ENCODE data around the gene SAMD4B.
"Not testable (repeated sequence)": the region's sequence is repeated elsewhere in the genome, so short reads cannot be mapped to it uniquely, and the experiment has no call there.

SAMD4B gene

DNA sequence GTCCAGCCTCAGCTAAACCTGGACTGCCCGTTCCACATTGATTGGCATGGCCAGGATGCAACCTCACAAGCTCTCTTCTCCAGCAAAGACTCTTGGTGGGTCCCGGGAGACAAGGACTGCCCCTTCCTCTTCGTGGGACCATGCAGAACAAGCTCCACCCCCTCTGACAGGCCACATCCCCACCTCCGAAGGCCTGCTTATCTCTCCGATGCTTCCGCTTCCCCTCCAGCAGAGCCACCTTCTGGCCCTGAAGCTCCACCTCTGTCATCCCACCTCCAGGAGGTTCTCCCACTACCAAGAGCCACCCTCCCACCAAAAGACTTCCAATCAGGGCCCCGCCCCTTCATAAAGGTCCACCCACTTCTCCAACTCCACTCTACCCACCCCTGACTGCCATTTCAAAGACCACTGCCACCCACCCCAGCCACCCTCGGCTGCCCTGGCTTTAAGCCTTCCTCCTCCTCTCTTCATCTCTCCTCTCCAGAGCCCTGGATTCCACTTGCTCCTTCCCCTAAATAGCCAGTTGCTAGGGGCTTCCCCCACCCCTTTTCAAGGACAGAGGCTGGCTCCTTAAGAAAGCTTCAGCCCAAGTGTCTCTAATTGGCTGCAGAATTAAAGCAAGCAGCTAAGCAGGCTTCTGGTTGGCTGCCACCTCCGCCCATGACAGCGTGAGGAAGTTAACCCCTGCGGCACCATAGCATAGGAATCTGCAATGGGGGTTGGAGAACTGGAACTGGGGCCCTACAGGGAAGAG is 31.5 kb upstream of the SAMD4B start:
- no peak for DNase-seq

DNA sequence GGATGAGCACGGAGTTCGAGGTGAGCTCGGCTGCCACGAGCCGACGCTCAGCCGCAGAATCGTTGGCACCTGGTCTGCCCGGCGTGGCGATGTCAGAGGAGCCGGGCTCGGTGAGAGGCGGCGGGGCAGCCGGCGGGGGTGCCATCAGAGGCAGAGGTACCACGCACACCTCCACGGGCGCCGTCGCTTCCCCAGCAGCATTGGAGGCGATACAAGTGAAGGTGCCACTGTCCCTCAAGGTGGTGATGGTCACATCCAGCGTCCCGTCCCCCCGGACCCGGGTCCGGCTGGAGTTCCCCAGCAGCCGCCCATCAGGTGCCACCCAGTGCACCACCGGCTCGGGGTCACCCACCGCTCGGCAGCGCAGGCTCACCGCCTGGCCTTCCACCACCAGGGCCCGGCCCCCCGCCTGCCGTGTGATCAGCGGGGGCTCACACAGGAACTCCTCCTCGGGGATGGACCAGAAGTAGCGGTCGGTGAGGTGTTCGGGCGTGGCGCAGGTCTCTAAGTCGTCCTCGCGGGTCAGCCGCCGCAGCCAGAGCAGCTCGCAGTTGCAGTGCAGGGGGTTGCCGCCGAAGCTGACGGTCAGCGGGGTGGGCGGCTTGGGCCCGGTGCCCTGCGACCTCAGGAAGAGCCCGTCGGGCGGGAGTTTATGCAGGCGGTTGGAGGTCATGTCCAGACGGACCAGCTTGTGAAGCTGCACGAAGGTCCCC is 28.0 kb upstream of the SAMD4B start:
- no peak for DNase-seq

DNA sequence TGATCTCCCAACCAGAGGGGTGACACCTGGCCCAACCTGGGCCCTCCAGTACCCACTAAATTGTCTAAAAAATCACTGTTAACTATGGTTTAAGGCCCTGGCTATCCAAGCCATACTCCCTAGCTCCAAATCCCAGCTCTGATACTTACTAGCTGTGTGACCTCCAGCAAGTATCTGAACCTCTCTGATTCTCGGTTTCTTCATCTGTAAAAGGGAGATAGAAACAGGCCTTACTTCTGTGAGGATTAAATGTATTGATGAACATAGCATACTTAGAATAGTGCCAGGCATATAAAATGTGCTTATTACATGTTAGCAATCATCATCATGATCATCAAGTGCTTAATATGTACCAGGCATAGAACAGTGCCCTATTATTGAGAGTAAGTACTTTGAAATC is 26.3 kb upstream of the SAMD4B start:
- no peak for DNase-seq

DNA sequence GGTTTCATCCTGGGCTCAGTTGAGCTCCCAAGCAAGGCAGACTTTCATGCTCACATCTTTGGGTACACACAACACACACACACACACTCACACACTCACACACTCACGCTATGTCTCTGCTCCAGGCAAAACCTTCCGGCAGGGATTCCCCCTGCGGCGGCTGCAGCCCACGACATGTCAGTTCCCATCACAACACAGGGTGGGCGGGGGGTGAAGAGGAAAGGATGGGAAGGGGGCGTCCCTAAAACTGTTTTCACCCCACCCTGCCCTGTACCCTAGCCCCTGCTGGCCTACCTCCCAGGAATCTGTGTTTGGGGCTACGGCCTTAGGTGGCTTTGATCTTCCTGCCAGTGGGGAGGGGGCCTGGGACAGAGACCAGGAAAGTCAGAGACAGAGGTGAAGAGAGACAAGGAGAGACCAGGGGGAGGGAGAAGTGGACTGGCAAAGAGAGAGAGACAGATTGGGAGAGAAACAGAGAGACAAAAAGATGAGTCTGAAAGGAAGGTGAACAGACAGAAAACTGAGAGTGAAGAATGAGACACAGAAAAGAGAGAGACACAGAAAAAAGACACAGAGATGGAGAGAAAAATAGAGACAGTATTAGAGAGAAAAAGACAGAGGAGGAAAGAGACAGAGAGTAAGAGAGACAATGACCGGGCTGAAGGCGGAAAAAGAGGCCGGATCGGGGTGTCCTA is 25.4 kb upstream of the SAMD4B start:
- DNase-seq = no peak

DNA sequence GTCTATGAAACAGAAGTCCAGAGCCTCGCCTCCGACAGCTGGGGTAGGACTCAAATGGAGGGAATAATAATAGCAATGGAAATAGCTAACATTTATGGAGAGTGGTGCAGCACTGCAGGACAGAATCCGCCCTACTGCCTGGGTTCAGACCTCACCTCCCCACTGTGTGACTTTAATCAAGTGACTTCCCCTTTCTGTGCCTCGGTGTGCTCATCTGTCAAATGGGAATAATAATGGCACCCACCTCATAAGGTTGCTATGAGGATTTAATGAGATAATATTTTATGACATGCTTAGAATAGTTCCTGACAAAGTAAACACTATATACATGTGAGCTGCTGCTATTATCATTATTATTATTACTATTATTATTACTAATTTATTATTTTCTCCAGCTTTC is 24.7 kb upstream of the SAMD4B start:
- DNase-seq = no peak

DNA sequence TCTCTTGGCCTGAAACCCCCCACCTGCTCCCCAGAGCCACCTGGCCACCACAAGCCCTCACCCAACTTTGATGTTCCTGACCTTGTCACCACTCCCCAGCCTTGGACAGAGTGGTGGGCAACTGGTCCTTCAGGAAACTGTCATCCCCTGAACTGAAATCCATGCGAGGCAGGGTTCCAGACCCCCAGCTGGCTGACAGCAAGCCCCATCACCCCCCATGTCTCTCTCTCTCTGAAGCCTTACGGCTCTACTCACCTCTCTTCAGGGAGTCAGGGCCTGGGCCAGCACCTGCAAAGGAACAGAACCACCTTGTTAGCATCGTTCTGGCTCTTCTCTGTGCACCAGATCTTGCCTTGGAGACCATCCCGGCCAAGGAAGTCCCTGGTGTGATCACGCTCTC is 24.1 kb upstream of the SAMD4B start:
- no peak for DNase-seq

DNA sequence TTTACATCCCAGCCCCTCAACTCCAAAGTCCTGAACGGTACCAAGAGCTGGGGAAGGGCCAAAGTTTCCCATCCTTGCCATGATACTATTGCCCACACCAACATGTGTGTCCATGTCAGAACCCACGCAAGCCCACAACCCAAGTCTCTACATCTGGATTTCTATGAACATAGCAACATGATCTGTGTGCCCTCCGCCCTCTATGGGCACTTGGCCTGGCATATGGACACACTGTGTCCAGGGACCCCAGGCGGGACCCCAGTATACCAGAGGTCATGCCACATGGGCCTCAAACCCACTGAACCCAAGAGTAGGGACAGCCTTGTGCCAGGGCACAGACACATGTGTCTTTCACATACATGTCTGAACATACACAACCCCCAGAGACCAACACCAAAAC is 23.5 kb upstream of the SAMD4B start:
- no peak for DNase-seq

DNA sequence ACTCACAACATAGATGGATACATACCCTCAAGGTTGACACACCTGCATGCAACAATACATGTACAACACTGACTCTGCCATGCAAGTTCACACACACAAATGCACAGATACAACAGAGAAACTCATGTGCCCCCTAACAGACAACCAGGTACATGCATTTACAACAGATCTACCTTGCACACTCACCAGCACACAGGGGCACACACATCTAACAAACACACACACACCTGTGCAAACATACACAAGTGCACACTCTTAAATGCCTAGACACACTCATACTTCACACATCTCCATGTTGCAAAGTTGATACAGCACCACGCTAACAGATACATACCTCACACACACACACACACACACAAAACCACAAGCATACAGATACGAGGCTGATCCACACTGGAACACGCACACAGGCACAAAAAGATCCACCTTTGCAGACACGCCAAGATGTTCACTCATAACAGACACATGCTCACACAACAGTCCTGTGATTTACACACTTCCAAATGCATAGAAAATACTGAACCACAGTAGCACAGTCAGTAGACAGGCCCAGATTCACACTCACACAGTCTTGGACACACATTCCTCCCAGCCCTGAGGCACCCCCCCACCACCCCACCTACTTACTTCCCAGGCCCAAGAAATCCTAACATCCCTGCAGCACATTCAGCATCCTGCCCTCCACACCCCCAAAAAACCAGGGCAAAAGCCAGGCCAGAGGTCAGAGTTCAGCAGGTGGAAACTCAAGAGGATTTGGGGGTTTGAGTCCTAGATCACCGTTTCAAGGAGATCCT is 22.9 kb upstream of the SAMD4B start:
- DNase-seq = no peak

DNA sequence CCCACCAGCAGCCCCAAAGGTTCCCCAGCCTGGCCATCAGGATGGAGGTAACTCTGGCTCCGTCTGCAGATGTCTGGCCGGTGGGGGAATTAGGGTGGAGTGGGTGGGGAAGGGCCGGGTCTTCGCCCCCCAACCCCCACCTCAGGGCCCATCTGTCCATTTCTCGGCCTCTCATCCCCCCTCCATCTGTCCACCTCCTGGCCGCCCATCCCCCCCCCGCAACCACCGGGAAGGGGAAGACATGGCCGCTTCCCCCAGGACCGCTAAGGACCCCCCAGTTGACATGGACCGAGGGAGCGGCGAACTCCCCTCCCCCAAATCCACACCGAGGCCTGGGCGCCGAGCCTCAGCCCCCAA is 22.4 kb upstream of the SAMD4B start:
- DNase-seq = no peak

DNA sequence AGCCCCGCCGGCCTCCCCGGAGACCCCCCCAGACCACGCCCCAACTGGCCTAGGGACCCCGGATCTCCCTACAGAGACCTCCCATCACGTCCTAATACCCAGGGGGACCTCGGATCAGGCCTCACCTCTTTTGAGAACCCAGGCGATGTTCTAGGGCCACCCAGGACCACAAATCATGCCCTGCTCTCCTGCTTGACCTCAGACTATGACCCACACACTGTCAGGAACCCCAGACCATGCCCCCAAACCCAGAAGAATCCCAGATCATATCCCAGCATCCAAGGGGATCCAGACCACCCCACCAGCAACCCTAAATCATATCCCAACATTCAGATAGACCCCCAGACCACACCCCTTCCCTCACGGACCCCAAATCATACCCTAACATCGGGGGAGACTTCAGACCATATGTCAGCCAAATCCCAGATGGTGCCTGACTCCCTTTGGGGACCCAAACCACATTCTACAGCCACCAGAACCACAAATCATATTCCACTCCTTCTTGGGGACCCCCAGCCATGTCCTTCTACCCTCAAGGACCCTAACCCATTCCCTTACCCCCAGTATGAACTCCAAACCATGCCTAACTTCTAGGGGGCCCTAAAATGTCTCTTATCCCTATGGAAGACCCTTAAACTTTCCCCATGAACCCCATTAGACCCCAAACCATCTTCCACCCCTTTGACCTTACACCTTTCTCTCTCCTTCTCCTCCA is 20.9 kb upstream of the SAMD4B start:
- DNase-seq = no peak

DNA sequence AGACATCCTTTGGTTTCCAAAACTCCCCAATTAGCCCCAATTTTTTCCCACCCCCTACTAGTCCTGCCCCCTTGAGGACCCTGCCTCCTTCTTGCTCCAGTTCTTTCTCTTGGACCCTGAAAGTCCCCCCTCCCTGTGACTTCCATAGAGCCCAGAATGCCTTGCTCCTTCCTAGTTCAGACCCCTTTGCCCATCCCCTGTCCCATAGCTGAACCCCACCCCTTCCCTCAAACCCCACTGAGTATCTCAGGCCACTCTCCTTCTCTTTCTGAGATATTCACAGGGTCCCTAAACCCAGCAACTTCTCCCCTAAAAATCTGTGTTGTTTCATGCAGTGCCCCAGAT is 20.4 kb upstream of the SAMD4B start:
- no peak for DNase-seq

DNA sequence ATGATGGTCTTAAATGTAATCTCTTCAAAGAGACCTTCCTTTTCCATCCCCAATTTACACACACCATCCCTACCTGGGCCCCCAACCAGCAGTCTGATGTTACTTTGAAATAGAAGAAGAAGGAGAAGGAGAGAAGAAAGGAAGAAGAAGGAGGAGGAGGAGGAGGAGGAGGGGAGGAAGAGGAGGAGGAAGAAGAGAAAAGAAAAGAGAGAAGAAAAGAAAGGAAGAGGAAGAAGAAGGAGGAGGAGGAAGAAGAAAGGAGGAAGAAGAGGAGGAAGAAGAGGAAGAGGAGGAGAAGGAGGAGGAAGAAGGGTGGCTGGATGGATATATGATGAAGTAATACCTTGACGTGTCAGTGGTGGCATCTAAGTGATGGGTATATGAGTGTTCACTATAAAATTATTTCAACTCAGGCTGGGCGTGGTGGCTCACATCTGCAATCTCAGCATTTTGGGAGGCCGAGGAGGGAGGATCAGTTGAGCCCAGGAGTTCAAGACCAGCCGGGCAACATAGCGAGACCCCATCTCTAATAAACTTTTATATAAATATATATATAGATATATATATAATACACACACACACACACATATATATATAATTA is 17.9 kb upstream of the SAMD4B start:
- DNase-seq = no peak

DNA sequence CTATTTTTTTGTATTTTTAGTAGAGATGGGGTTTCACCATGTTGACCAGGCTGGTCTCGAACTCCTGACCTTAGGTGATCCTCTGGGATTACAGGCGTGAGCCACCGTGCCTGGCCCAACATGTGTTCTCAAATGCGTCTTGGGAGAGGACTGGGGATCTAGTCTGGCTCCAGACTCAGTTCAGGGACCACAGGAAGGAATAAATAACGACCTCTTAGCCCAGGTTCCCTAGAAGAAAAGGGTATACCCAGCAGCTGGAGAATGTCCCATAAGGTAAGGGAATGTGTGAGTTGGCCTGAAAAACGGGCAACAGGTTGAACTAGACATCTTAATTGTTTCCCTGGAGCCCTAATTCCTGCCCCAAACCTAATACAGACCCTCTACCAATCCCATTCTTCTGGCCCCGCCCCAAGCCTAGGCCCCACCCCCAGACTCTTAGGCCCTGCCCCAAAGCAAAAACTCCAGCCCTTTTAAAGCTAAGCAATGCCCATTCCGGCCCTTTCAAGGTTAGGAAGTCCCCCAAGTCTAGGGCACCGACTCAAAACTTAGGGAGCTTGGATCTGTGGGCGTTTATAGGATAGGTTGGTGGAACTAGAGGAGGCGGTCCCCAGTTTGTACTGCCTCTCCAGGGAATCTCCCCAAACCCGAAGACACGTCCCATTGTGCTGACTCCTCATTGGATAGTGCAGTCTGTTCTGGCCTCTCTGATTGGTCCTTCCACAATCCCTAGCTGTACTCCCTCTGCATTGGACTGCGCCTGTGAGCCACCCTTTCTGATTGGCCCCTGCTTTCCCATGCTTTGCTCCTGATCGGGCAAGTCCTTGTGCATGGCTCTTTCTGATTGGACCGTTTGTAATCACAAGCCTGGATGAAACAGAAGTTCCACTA is 16.2 kb upstream of the SAMD4B start:
- no peak for DNase-seq

DNA sequence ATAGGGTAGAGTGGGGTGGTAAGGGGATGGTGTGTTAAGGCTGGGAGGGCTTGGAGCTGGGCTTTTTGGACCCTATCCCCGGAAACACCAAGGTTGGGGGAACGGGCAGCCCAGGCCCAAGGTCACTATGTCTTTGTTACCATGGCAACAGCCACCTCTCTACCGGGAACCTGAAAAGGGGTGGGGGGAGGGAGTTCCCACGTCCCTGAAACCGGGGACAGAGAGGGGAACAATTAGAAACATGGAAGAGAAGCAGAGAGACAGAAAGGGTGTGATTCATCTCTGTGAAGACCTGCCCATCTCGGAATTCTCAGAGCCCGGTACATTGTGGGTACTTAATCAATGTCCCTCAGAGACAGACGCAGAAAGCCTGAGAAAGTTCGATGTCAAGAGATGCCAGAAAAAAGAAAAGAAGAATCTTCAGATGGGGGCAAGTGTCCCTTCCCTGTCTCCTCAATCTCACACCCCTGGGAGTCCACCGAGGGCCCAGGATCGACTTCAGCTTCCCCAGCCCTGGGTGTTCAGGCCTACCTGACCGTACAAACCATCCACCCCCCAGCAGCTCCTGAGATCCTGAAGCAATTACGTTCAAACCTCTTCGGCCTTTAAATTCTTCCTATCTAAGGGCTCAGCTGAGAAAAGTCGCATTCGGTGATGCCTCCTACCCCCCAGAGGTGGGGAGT is 14.7 kb upstream of the SAMD4B start:
- DNase-seq = no peak

DNA sequence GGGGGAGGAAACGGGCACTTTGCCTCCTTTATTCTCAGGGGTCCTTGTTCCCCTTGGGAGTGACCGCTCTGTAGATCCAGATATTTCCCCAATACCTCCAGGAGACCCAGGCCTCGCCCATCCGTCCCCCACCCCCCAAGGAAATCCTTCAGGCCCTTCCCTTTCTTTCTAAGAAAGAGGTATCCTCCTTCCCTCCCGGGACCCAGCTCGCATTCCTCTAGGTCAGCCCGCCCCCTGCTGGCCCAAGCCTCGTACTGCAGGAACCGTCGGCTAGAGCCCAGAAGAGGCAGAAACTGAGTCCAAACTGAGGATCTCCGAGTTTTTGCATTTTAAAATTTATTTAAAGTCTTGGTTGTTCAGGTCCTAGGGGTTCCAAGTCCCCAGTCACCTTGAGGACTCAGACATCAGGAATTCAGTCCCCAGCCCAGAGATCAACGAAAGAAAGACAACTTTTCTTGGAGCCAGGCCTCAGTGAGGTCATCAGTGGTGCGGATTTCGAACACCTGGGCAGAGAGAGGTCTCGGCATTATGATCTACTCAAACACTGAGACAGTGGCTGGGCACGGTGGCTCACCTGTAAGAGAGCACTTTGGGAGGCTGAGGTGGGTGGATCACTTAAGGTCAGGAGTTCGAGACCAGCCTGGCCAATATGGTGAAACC is 14.0 kb upstream of the SAMD4B start:
- peak; percentile 78 for DNase-seq

DNA sequence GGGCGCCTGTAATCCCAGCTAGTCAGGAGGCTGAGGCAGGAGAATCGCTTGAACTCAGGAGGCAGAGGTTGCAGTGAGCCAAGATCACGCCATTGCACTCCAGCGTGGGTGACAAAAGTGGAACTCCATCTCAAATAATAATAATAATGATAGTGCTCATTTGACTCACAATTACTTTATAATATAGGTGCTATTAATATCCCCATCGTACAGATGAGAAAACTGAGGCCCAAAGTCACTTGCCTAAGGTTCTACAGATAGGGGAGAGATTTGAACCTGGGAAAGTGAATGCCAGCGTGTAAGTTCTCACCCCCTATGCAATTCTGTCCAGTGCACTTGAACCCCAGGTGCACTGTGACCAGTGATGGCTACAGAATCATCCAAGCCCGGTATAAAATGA is 12.3 kb upstream of the SAMD4B start:
- no peak for DNase-seq

DNA sequence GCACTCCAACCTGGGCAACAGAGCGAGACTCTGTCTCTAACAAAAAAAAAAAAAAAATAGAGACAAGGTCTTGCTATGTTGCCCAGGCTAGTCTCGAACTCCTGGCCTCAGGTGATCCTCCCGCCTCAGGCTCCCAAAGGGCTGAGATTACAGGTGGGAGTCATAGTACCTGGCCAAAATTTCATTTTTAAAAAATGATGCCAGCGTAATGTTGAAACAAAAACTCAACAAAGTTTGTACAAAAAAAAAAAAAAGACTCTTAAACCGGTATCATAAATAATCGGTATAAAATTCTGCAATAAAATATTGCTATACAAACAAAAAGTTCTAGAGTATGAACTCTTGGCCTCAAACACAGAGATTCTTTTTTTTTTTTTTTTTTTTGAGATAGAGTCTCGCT is 9.9 kb upstream of the SAMD4B start:
- DNase-seq = no peak

DNA sequence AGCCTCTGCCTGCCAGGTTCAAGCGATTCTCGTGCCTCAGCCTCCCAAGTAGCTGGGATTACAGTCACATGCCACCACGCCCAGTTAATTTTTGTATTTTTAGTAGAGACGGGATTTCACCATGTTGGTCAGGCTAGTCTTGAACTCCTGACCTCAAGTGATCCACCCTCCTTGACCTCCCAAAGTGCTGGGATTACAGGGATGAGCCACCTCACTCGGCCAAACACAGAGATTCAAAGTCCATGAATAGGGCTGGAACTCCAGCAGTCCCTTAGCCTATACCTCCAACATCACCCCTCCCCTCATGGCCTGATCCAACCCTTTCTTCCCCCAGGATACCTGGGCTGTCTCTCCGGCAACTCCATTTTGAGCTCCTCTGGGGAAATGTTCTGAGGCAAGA is 9.5 kb upstream of the SAMD4B start:
- not testable (repeated sequence) for DNase-seq

DNA sequence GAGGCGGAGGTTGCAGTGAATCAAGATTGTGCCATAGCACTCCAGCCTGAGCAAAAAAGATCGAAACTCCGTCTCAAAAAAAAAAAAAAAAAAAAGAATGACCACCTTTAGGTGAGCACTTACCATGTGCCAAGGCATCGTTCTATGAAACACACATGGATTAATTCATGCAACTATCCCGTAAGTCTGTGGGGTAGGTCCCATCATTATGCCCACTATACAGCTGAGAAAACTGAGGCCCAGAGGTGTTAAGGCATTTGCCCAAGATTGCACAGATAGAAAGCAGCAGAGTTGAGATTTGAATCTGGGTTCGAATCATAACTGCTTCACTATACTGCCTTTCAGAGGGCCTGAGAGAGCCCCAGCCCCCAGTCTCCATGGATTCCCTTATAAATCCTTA is 8.7 kb upstream of the SAMD4B start:
- no peak for DNase-seq

DNA sequence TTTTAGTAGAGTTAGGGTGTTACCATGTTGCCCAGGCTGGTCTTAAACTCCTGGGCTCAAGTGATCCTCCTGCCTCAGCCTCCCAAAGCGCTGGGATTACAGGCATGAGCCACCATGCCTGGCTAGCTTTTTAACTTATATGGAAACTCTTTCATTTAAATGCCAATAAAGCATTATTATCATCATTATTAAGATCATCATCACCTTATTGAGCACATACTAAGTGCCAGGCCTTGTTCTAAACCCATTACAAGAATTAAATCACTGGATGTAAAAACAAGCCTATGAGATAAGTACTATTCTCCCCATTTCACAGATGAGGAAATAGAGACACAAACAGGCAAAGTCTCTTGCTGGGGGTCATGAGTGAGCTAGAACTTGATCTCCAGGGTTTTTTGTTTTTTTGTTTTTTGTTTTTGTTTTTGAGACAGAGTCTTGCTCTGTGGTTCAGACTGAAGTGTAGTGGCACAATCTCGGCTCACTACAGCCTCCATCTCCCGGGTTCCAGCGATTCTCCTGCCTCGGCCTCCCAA is 7.7 kb upstream of the SAMD4B start:
- DNase-seq = no peak
